Measurements from ENCODE around the gene TMEM131. TPM values are rescaled to one million over a fixed set of nuclear protein-coding genes. Genes with fewer than 3 reads are reported as not detected.

Gene TMEM131
- total RNA-seq, 3 donors from 2014 or later, result 58.3 to 110 (median 67.7) TPM

DNA sequence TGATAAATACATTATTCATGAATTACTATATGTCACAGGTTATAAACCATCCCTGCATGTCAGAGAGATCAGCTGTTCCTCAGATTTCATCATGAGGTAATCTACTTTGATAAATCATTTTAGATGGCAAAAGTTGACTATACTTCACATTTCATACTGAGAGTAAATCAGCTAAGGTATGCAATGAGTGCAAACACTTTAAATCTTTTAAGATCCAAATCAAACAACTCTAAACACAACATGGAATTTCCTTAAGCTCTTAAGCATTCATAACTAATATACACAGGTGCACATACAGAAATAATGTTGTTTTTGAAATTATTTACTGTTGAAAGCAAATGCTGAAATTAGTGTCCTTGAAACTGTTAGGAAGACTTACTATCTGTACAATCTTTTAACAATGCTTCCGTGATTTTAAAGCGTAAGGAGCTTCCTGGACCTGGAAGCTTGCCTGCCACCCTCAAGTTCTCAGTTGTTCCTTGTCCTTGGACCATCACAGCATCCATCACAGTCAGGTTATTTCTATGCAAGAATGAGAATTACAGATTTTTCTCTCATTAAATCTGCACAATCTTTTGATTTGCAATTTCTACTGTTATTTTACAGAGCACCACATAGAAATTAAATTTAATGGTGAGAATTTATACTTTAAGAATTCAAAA, 199.2 kb downstream of the TMEM131 start:
- Histone ChIP-seq H3K9me3 (no peaks in the 10 kb centered on the region), H3K4me3 (no peak overlapping the region), H3K36me3 (ENCODE audit: low read depth) (no peaks in the 10 kb centered on the region), H3K4me1 (ENCODE audit: low read depth) (no peaks in the 10 kb centered on the region)
- ATAC-seq (no peak), DNase-seq (no peak)
- intact Hi-C loops (cut with DNase I, micrococcal nuclease), result no loop called here
- TF ChIP-seq, protein P1, sequence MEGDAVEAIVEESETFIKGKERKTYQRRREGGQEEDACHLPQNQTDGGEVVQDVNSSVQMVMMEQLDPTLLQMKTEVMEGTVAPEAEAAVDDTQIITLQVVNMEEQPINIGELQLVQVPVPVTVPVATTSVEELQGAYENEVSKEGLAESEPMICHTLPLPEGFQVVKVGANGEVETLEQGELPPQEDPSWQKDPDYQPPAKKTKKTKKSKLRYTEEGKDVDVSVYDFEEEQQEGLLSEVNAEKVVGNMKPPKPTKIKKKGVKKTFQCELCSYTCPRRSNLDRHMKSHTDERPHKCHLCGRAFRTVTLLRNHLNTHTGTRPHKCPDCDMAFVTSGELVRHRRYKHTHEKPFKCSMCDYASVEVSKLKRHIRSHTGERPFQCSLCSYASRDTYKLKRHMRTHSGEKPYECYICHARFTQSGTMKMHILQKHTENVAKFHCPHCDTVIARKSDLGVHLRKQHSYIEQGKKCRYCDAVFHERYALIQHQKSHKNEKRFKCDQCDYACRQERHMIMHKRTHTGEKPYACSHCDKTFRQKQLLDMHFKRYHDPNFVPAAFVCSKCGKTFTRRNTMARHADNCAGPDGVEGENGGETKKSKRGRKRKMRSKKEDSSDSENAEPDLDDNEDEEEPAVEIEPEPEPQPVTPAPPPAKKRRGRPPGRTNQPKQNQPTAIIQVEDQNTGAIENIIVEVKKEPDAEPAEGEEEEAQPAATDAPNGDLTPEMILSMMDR (IDR thresholded peaks at IDR 0.05), result no peak

DNA sequence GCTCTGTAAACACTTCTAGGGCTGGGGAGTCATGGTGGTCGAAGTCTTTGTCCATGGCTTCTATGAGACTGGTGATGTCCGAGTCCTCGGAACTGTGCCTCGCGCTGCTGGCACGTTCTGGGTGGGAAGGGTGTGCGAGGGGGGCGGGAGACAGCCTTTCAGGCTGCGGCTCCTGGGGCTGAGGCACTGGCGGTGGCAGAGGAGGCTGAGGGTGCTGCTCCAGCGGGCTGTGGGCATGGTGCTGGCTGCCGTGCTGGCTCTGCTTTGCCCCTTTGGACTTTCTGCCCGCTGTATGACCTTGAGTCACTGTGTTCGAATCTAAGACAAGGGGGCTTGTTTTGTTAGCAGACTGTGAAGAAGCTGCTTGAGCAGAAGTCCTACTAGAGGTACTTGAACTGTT, 203.3 kb downstream of the TMEM131 start:
- ATAC-seq (no peak), DNase-seq (no peak)
- intact Hi-C loops (cut with DNase I, micrococcal nuclease), result no loop called here
- TF ChIP-seq, protein P1 (IDR thresholded peaks at IDR 0.05), result no peak
- no peak overlapping the region for H3K4me3 ChIP-seq
- no peaks in the 10 kb centered on the region for H3K4me1 ChIP-seq (ENCODE audit: low read depth)
- no peaks in the 10 kb centered on the region for H3K36me3 ChIP-seq (ENCODE audit: low read depth)
- H3K9me3 ChIP-seq, result no peaks in the 10 kb centered on the region

DNA sequence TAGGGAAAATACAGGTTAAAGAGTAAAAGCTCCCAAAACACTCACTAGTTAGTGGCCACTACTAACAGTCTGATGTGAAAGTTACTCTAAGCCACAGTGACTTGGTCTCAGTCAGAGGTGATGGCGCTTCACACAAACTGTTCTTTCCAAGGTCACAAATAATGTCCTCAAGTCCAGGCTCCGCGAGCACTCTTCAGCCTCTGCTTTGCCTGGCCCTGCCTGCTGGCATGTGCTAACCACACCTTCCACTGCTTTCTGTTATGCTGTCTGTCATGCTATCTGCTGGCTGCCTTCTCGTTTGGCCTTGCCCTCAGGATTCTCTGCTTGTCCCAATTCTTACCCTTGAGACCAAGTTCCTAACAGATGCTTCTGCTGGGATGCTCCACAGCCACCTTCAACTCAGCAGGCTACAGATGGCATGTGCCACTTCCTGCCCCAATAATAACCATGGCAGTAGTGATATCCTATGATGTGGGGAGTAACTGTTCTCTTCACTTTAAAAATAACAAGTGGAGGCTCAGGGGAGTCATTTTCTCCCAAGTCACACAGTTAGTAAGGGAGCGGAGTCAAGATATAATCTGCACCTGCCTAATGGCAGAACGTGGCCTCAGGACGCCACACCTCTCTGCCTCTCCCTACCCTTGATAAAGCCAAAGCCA, 206.6 kb downstream of the TMEM131 start:
- intact Hi-C loops (cut with DNase I, micrococcal nuclease), result no loop called here

DNA sequence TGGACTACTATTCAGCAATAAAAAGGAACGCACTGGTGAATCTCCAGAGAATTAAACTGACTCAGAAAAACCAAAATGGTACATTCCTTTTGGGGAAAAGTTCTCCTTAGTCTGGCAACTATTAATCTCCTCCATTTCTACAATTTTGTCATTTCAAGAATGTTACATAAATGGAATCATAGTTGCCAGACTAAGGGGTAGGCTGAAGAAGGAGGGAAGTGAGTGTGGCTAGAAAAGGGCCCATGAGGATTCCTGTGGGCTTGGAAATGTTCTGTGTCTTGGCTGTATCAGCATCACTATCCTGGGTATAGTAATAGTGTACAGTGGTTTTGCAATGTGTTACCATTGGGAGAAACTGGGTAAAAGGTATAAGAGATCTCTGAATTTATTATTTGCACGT, 209.9 kb downstream of the TMEM131 start:
- H3K4me3 ChIP-seq, result no peak overlapping the region
- no peak for ATAC-seq
- intact Hi-C loops (cut with DNase I, micrococcal nuclease), result no loop called here
- H3K4me1 ChIP-seq (ENCODE audit: low read depth), result peaks cover 7% of the 10 kb centered on the region
- no peaks in the 10 kb centered on the region for H3K9me3 ChIP-seq
- DNase-seq, result no peak
- no peaks in the 10 kb centered on the region for H3K36me3 ChIP-seq (ENCODE audit: low read depth)
- TF ChIP-seq, protein P1 (IDR thresholded peaks at IDR 0.05), result no peak

More for the DNA sequence above, 206.6 kb downstream of the TMEM131 start:
- TF ChIP-seq, protein P1 (IDR thresholded peaks at IDR 0.05), result no peak
- H3K4me1 ChIP-seq (ENCODE audit: low read depth), result no peaks in the 10 kb centered on the region
- no peaks in the 10 kb centered on the region for H3K9me3 ChIP-seq
- H3K36me3 ChIP-seq (ENCODE audit: low read depth), result no peaks in the 10 kb centered on the region
- no peak overlapping the region for H3K4me3 ChIP-seq
- DNase-seq (no peak), ATAC-seq (no peak)

DNA sequence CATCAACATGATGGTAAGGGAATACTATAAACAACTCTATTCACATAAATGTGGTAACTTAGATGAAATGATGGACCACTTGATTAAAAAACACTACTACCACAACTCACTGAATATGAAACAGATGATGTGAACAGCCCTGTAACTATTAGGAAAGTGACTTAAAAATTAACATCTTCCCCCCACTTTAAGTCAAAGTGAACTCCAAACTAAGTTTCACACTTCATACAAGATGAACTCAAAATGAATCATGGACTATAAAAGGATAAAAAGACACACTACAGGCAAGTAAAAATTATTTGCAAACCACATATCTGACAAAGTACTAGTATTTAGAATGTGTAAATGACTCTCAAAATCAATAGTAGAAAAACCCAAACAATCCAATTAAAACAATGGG, 210.8 kb downstream of the TMEM131 start:
- DNase-seq, result no peak
- peaks cover 7% of the 10 kb centered on the region for H3K4me1 ChIP-seq (ENCODE audit: low read depth)
- no peak overlapping the region for H3K4me3 ChIP-seq
- no peak for ATAC-seq
- no peaks in the 10 kb centered on the region for H3K9me3 ChIP-seq
- intact Hi-C loops (cut with DNase I, micrococcal nuclease), result no loop called here
- no peaks in the 10 kb centered on the region for H3K36me3 ChIP-seq (ENCODE audit: low read depth)
- TF ChIP-seq, protein P1 (IDR thresholded peaks at IDR 0.05), result no peak
